Measurements from ENCODE around the gene NBR1. TPM values are rescaled to one million over a fixed set of nuclear protein-coding genes. Genes with fewer than 3 reads are reported as not detected.
"Not testable (repeated sequence)": the region's sequence is repeated elsewhere in the genome, so short reads cannot be mapped to it uniquely, and the experiment has no call there.

NBR1 gene, protein sequence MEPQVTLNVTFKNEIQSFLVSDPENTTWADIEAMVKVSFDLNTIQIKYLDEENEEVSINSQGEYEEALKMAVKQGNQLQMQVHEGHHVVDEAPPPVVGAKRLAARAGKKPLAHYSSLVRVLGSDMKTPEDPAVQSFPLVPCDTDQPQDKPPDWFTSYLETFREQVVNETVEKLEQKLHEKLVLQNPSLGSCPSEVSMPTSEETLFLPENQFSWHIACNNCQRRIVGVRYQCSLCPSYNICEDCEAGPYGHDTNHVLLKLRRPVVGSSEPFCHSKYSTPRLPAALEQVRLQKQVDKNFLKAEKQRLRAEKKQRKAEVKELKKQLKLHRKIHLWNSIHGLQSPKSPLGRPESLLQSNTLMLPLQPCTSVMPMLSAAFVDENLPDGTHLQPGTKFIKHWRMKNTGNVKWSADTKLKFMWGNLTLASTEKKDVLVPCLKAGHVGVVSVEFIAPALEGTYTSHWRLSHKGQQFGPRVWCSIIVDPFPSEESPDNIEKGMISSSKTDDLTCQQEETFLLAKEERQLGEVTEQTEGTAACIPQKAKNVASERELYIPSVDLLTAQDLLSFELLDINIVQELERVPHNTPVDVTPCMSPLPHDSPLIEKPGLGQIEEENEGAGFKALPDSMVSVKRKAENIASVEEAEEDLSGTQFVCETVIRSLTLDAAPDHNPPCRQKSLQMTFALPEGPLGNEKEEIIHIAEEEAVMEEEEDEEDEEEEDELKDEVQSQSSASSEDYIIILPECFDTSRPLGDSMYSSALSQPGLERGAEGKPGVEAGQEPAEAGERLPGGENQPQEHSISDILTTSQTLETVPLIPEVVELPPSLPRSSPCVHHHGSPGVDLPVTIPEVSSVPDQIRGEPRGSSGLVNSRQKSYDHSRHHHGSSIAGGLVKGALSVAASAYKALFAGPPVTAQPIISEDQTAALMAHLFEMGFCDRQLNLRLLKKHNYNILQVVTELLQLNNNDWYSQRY
- 99.2 TPM for total RNA-seq
- long read RNA-seq, partial matches to known transcripts, result 63 of 130 reads
- long read RNA-seq, other reads (novel, unspliced or antisense), result 67 of 130 reads

DNA sequence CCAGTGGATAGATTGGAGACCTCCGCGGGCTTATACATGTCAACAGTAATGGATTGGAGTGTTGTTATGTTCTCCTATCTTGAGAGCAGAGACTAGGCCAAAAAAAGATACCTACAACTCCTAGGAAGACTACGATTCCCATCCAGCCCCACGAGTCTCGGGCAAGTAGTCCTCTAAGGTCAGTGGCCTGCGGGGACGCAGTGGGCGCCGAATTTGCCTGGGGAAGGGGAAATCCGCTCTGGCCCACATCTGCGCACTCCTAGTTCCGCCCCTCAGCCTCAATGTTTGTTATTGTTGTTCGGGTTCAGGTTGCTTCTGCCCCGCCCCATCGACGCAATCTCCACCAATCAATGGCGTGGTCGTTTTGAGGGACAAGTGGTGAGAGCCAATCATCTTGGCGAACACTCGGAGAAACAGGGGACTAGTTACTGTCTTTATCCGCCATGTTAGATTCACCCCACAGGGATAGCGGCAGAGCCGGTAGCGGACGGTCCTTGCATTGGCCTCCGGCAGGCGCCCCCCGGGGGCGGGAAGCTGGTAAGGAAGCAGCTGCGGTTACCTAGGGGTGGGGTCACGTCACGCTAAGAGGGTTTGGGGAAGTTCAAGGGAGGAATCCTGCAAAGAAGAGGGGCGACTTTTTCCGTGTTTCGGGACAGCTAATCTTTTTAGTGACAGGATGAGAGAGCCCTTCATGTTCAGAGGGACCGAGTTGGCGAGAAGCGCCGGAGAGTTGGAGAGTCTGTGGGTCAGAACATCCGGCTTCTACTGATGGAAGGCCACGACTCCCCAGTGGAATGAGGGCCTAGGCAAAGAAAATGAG, at the start of gene NBR1:
TSS of gene NBR1 (plus strand) at position 449 of the 820 bp plus-strand sequence. CDS start 4,586 bp downstream, outside the sequence.
- DNase-seq (peak; percentile 93), ATAC-seq (peak; percentile 93)
- intact Hi-C loops (cut with micrococcal nuclease), result no loop called here

DNA sequence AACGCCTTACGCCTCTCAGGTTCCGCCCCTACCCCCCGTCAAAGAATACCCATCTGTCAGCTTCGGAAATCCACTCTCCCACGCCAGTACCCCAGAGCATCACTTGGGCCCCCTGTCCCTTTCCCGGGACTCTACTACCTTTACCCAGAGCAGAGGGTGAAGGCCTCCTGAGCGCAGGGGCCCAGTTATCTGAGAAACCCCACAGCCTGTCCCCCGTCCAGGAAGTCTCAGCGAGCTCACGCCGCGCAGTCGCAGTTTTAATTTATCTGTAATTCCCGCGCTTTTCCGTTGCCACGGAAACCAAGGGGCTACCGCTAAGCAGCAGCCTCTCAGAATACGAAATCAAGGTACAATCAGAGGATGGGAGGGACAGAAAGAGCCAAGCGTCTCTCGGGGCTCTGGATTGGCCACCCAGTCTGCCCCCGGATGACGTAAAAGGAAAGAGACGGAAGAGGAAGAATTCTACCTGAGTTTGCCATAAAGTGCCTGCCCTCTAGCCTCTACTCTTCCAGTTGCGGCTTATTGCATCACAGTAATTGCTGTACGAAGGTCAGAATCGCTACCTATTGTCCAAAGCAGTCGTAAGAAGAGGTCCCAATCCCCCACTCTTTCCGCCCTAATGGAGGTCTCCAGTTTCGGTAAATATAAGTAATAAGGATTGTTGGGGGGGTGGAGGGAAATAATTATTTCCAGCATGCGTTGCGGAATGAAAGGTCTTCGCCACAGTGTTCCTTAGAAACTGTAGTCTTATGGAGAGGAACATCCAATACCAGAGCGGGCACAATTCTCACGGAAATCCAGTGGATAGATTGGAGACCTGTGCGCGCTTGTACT, 45.7 kb upstream of the NBR1 start, which contains the start of gene BRCA1:
TSS of gene BRCA1 (minus strand) at position 232 of the 834 bp plus-strand sequence. CDS start 1,268 bp downstream, outside the sequence.
- ATAC-seq (peak; percentile 99), DNase-seq (peak; percentile 89)
- intact Hi-C loops (cut with micrococcal nuclease), result no loop called here

DNA sequence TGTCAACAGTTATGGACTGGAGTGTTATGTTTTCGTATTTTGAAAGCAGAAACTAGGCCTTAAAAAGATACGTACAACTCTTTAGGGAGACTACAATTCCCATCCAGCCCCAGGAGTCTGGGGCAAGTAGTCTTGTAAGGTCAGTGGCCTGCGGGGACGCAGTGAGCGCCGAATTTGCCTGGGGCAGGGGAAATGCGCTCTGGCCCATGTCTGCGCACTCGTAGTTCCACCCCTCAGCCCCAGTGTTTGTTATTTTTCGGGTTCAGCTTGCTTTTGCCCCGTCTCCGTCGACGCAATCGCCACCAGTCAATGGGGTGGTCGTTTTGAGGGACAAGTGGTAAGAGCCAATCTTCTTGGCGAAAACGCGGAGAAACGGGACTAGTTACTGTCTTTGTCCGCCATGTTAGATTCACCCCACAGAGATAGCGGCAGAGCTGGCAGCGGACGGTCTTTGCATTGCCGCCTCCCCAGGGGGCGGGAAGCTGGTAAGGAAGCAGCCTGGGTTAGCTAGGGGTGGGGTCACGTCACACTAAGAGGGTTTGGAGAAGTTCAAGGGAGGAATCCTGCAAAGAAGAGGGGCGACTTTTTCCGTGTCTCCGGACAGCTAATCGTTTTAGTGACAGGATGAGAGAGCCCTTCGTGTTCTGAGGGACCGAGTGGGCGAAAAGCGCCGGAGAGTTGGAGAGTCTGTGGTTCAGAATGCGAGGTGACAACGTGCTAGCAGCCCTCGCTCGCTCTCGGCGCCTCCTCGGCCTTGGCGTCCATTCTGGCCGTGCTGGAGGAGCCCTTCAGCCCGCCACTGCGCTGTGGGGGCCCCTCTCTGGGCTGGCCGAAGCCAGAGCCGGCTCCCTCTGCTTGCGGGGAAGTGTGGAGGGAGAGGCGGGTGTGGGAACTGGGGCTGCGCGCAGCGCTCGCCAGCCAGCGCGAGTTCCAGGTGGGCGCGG, 44.8 kb upstream of the NBR1 start:
- intact Hi-C loops (cut with micrococcal nuclease), result no loop called here
- DNase-seq (no peak), ATAC-seq (no peak)

DNA sequence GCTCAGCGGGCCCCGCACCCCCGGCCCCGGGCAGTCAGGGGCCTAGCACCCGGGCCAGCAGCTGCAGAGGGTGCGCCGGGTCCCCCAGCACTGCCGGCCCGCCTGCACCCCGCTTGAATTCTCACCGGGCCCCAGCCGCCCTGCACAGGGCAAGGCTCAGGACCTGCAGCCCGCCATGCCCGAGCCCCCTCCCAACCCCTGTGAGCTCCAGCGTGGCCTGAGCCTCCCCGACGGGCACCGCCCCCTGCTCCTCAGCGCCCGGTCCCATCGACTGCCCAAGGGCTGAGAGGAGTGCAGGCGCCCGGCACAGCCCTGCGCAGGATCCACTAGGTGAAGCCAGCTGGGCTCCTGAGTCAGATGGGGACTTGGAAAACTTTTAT, 44.1 kb upstream of the NBR1 start:
- no peak for ATAC-seq
- intact Hi-C loops (cut with micrococcal nuclease), result no loop called here
- no peak for DNase-seq

DNA sequence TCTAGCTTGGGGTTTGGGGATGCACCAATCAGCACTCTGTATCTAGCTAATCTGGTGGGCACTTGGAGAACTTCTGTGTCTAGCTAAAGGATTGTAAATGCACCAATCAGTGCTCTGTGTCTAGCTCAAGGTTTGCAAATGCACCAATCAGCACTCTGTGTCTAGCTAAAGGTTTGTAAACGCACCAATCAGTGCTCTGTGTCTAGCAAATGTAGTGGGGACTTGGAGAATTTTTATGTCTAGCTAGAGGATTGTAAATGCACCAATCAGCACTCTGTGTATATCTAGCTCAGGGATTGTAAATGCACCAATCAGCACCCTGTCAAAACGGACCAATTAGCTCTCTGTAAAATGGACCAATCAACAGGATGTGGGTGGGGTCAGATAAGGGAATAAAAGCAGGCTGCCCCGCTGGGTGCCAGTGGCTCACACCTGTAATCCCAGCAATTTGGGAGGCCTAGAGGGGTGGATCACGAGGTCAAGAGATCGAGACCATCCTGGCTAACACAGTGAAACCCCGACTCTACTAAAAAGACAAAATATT, 43.6 kb upstream of the NBR1 start:
- DNase-seq; ATAC-seq; intact Hi-C loops (cut with micrococcal nuclease): not testable (repeated sequence)

DNA sequence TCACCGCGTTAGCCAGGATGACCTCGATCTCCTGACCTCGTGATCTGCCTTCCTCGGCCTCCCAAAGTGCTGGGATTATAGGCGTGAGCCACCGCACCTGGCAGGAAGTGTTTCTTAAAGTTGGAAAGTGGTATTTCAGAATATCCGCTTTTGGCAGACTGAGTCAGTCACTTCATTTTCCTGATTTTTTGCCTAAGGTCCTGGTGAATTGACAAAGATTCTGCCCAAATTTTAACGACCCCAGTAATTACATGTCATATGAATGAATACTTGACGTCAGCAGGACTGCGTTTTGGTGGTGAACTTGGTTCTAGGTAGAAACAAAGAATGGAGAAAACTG, 41.4 kb upstream of the NBR1 start:
- intact Hi-C loops (cut with micrococcal nuclease), result no loop called here
- ATAC-seq (no peak), DNase-seq (no peak)

DNA sequence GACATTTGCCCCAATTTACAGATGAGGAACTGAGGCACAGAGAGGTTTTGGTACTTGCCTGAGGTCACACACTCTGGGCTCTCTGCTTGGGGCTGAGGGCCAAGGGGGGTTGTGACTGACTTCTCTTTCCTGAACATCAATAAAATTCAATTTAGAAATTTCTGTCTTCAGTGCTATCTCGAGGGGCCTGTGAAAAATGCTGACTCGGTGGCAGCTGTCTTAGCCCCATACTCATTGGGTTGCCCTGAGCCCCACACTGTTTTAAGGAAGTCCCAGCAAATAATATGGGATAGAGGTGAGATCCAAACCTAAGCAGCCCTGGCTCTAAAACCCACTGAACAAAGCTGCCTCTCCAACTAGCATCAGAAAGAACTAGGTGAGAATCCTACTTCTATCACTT, 38.9 kb upstream of the NBR1 start:
- DNase-seq (no peak), ATAC-seq (no peak)
- intact Hi-C loops (cut with micrococcal nuclease), result no loop called here

DNA sequence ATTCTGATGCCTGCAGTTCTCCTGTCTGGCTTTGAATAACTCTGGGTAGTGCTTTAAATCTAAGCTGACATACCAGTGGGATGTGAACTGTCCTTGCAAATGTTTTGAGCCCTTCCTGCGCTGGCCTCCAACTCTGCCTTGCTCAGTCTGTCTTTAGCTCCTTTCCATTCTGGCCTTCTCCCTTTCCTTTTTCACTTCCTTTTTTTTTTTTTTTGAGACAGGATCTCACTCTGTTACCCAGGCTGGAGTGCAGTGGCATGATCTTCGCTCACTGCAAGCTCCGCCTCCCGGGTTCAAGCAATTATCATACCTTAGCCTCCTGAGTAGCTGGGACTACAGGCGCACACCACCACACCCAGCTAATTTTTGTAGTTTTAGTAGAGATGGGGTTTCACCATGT, 37.6 kb upstream of the NBR1 start:
- intact Hi-C loops (cut with micrococcal nuclease); DNase-seq; ATAC-seq: not testable (repeated sequence)

DNA sequence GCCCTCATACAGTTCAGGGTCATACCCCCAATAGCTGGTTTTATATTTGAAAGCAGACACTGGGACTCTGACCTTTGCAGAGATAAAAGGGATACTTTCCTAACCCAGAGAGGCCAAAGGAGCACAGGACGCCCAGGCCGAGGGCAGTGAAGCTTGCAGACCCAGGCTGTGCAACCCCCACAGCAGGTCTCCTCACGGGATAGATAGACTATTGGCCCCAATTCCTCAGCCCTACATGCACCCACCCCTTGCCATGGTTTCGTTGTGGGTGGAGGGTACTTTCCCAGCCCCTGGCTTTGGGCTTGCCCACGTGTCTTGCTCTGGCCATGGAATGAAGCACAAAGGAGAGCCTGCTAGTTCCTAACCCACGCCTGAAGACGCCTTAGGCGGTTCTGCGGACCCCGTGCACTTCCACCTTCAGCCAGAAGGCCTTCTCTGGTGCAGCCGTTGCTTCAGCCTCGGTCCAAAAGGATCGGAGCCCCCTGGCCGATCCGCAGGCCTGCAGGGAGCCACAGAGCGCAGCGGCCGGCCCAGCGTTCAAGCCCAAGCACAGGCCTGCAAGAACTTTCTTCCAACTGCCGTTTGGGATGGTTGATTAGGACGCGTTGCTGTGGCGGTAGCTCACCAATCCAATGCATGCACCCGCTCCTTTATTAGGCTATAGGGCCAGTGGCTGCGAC, 36.1 kb upstream of the NBR1 start:
- intact Hi-C loops (cut with micrococcal nuclease), result no loop called here
- ATAC-seq (no peak), DNase-seq (no peak)

DNA sequence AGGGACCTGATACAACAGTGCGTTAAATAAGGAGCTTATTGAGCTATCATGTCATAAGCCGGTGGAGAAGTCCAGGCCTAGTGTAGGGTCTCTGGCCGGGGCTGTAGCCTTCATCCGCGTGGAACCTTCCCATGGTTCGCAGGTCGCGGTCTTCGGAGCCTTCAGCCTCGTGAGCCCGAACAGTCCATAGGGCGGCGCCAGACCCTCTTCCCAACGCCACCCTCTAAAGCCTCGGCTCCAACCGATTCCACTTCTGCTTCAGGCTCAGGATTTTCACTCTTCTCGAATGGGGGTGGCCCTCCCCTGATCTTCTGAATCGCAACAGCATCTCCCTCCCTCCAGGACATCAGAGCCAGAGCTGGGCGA, 35.6 kb upstream of the NBR1 start:
- intact Hi-C loops (cut with micrococcal nuclease), result no loop called here
- no peak for DNase-seq
- ATAC-seq, result no peak

DNA sequence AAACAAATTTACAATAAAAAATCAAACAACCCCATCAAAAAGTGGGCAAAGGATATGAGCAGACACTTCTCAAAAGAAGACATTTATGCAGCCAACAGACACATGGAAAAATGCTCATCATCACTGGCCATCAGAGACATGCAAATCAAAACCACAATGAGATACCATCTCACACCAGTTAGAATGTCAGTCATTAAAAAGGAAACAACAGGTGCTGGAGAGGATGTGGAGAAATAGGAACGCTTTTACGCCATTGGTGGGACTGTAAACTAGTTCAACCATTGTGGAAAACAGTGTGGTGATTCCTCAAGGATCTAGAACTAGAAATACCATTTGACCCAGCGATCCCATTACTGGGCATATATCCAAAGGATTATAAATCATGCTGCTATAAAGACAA, 34.4 kb upstream of the NBR1 start:
- ATAC-seq; intact Hi-C loops (cut with micrococcal nuclease): not testable (repeated sequence)

DNA sequence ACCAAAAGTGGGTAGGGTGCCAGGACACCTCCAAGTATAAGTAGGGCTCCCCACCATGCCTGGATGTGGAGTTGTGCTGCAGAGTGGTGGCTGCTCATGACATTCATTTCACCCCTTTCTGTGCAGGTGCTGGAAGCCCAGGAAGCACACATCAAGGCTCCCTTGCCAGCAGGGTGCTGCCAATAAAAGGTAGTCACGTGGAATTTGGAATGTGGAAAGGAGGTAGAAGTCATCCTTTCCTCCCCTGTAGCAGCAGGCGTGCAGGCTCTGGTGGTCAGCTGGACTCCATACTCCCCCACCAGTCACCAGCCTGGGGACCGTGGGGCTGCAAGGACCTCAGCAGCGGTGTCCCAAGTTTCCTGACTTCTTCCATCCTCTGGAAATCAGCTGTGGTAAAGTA, 32.5 kb upstream of the NBR1 start:
- ATAC-seq; intact Hi-C loops (cut with micrococcal nuclease); DNase-seq: not testable (repeated sequence)

More for the DNA sequence above, 34.4 kb upstream of the NBR1 start:
- not testable (repeated sequence) for DNase-seq

DNA sequence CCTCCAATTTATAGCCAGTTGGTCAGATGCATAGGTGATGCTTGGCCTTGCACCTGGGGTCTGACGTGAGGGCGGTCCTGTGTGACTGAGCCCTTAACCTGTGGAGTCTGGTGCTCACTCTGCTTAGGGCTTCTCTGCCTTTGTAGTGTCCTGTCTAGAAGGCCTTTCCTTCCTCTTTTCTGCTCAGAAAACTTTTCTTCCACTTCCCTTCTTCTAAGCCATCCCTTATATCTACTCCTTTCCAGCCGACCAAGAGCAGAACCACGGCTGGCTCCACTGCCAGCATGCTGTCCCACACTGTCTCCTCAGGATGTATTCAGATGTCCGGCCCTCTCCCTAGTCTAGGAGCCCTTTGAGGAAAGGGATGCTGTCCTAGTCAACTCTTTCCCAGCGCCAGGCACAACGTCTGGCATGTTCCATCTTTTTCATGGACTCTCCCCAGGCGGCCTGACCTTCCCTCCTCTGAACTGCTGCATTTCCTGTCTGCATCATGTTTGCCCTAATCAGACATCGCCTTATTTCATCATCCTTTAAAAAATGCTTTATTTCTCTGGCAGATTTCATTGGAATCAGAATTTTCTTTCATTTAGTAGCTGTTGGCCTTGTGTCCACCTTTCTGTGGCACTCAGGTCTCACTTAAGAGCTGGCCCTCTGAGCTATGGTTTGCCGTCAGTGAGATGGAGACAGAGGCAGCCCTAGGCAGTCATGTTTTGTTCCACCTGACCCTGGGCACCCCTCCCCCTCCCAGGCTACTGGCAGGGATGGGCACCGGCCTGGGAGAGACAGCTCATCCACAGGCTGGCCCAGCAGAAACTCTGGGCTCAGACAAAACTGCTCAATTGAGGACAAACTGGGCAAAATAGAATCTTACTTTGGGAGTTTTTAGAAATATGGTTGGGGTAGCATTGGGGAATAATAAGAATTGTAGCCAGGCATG, 30.4 kb upstream of the NBR1 start:
- DNase-seq, result no peak
- no peak for ATAC-seq
- intact Hi-C loops (cut with micrococcal nuclease), result no loop called here

DNA sequence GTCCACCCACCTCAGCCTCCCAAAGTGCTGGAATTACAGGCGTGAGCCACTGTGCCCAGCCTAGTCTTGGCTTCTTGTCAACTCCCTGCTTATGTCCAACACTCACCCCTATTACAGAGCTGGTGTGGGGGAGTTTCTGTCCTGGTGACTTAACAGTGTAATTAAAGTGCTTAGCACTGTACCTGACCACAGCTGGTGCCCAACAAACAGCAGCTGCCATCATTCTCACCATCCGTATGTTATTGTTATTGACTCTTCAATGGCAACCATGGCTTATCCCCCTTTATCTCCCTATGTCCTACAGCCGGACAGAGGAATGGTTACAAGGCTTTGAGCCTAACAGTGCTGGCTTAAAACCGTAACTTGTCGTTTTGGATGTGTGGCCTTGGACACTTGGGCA, 28.9 kb upstream of the NBR1 start:
- DNase-seq (no peak), ATAC-seq (no peak)
- intact Hi-C loops (cut with micrococcal nuclease), result no loop called here

DNA sequence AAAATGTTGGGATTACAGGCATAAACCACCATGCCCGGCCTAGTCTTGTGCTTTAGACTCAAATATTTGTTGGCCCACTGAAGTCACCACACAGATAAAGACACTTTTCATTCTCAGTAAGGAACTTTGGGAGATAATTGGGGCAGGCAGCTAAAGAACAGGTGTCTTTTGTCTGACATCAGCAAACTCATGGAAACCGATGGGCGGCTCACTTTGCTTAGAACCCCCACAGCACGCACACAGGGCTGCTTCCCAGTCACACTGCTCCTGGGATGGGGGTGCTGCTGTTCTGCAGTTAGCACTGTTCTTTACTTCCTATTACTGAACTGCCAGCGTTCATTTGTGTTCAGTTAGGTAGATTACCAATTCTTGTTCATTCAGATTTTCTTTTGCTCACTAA, 27.8 kb upstream of the NBR1 start:
- no peak for DNase-seq
- no peak for ATAC-seq
- intact Hi-C loops (cut with micrococcal nuclease), result no loop called here
